Activated CD8-positive, alpha-beta T cell treated with anti-CD3 and anti-CD28 coated beads for 36 hours (primary cell): ENCODE results near the gene ALG8. TPM values are rescaled to one million over a fixed set of nuclear protein-coding genes. Genes with fewer than 3 reads are reported as not detected.

Experiments used
- ATAC-seq: fragments of 200-7000 bp; cut with Tn5 transposase; one replicate; pipeline ENCODE4 v1.10.0; 2021; ENCODE audit warnings: mild to moderate bottlenecking, moderate library complexity
- CTCF ChIA-PET: fragments of 350-600 bp; sonication (Branson Sonifier 250); formaldehyde crosslinking; loops from one replicate; lab custom pipeline; 2021; ENCODE audit warnings: antibody characterized with exemption; lab: Charles Lee
- POLR2A ChIA-PET: fragments of 350-600 bp; sonication (Branson Sonifier 250); formaldehyde crosslinking; loops from one replicate; lab custom pipeline; 2021; ENCODE audit warnings: antibody characterized with exemption; lab: Charles Lee
- DNase-seq: peaks from one replicate; pipeline ENCODE4 v3.0.0-alpha.2; 2020
- H3K27ac Mint-ChIP-seq: one replicate; pipeline ENCODE4 v1.8.0; 2021; ENCODE audit warnings: mild to moderate bottlenecking, mixed read lengths
- H3K27me3 Mint-ChIP-seq: one replicate; pipeline ENCODE4 v1.8.0; 2021; ENCODE audit warnings: mixed read lengths
- H3K36me3 Mint-ChIP-seq: one replicate; pipeline ENCODE4 v1.8.0; 2021; ENCODE audit warnings: low read depth, mixed read lengths
- H3K4me1 Mint-ChIP-seq: one replicate; pipeline ENCODE4 v1.8.0; 2021; ENCODE audit warnings: low read depth, mixed read lengths
- H3K4me3 Mint-ChIP-seq: one replicate; pipeline ENCODE4 v1.8.0; 2021; ENCODE audit warnings: mild to moderate bottlenecking, moderate library complexity, mixed read lengths
- H3K9me3 Mint-ChIP-seq: one replicate; pipeline ENCODE4 v1.8.0; 2021; ENCODE audit warnings: mixed read lengths
- intact Hi-C: fragments of 100-400 bp; cut with micrococcal nuclease; formaldehyde crosslinking; loops from one replicate; pipeline ENCODE4 v1.10.0; 2022
- total RNA-seq, 2 experiments: library from RNA; stranded (reverse); gene quantifications; one replicate each; pipeline ENCODE4 v1.2.3, GENCODE V29; 2021
- TF ChIP-seq, protein P1 (sequence below): fragments of 200-600 bp; IDR thresholded peaks from one replicate; pipeline ENCODE4 v1.8.0; 2022; ENCODE audit warnings: antibody characterized with exemption, mild to moderate bottlenecking

Gene ALG8
- total RNA-seq, 2 experiments from 2014 or later: 45.5 to 47.7 TPM

DNA sequence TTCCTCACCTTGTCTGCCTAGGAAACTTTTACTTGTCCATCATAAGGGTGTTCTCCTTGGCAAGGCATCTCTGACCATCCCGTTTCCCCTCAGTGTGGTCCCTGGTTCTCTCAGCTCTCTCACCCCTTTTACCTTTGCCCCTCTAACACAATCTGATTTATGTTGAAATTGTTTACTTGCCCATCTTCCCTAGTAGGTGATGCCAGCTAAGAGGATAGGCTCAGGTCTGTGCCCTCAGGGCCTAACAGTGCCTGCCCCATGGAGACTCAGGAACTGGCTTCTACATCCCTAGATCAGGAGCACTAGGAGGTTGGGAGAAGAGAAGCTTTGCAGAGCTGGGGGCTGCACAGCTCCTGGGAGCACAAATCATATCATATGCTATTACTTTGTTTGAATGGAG lies 21.1 kb upstream of the ALG8 start:
- TF ChIP-seq, protein P1, sequence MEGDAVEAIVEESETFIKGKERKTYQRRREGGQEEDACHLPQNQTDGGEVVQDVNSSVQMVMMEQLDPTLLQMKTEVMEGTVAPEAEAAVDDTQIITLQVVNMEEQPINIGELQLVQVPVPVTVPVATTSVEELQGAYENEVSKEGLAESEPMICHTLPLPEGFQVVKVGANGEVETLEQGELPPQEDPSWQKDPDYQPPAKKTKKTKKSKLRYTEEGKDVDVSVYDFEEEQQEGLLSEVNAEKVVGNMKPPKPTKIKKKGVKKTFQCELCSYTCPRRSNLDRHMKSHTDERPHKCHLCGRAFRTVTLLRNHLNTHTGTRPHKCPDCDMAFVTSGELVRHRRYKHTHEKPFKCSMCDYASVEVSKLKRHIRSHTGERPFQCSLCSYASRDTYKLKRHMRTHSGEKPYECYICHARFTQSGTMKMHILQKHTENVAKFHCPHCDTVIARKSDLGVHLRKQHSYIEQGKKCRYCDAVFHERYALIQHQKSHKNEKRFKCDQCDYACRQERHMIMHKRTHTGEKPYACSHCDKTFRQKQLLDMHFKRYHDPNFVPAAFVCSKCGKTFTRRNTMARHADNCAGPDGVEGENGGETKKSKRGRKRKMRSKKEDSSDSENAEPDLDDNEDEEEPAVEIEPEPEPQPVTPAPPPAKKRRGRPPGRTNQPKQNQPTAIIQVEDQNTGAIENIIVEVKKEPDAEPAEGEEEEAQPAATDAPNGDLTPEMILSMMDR: no peak
- no peaks in the 10 kb centered on the region for H3K9me3 Mint-ChIP-seq
- no peaks in the 10 kb centered on the region for H3K27me3 Mint-ChIP-seq
- no peak overlapping the region for H3K27ac Mint-ChIP-seq
- ATAC-seq (no peak), DNase-seq (no peak)
- intact Hi-C loops: no loop called here
- H3K4me3 Mint-ChIP-seq: no peak overlapping the region
- POLR2A ChIA-PET: interaction anchor here (1.0 kb wide), 1 partner anchor 10 kb away, joined by 3 read pairs; no protein-coding TSS in a partner anchor
- H3K4me1 Mint-ChIP-seq: no peaks in the 10 kb centered on the region
- CTCF ChIA-PET: interaction anchor here (1.3 kb wide), 1 partner anchor 12 kb away, joined by 3 read pairs; no protein-coding TSS in a partner anchor
- no peaks in the 10 kb centered on the region for H3K36me3 Mint-ChIP-seq

DNA sequence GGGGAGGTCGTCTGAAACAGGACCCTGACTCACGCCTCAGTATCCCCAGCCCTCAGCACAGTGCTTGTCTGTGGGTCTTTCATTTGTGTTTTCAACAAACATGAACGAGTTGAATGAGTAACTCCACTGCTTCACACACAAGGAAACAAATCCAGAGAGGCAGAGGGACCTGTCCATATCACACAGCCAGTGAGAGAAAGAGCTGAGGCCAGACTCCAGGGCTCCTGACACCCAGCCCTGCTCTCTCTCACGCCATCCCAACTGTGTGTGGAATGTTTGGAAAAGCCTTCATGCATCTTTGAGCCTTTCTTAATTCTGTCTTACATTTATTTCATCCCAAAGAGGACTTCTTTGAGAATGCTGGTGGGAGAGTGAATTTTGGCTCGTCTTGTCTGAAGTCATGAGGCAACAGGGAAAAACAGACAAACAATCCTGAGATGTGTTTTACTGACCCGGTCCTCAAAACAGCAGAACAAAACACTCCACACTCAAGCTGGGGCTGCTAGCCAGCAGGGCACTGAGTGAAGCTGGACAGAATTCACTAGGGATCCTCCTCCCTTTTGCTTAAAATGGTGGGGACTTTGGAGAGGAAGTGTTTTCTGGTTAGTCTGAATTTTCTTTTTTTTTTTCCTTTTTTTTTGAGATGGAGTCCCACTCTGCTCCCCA lies 19.7 kb upstream of the ALG8 start:
- H3K36me3 Mint-ChIP-seq: no peaks in the 10 kb centered on the region
- intact Hi-C loops: no loop called here
- TF ChIP-seq, protein P1: no peak
- H3K27me3 Mint-ChIP-seq: no peaks in the 10 kb centered on the region
- no peaks in the 10 kb centered on the region for H3K9me3 Mint-ChIP-seq
- POLR2A ChIA-PET: no interaction called here
- ATAC-seq (no peak), DNase-seq (no peak)
- no peak overlapping the region for H3K4me3 Mint-ChIP-seq
- no peaks in the 10 kb centered on the region for H3K4me1 Mint-ChIP-seq
- H3K27ac Mint-ChIP-seq: no peak overlapping the region
- CTCF ChIA-PET: no interaction called here

DNA sequence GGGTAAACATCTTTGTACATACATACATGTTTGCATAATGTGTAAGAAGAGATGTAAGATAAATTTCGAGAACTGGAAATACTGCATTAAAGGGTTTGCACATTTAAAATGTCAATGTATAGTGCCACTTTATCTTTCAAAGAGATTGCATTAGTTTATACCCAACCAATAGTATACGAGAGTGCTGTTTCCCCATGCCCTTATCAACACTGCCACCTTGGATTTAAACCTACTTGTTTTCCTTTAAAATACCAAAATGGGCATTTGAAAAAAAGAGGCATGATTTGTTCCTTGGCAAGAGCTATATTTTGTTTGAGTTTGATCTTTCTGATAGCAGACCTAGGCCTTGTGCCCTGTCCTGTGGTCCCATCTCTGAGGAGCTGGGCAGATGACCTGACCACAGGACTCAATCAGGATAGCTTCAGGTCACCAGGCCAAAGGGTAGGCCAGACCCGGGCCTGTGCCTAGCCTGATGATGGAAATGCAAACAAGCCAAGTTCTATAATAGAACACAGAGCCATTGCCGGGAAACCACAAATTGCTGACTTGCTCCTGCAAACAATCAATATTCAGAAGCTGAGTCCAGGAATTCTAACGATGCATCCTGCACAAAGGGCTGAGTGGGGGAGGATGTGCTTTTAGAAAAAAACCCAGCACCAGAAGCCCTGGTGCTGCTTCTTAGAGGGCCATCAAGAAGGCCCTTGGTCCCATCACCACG lies 16.9 kb upstream of the ALG8 start:
- Mint-ChIP-seq H3K27ac (no peak overlapping the region), H3K9me3 (no peaks in the 10 kb centered on the region), H3K4me3 (no peak overlapping the region), H3K4me1 (no peaks in the 10 kb centered on the region), H3K27me3 (no peaks in the 10 kb centered on the region), H3K36me3 (no peaks in the 10 kb centered on the region)
- no peak for DNase-seq
- POLR2A ChIA-PET: no interaction called here
- CTCF ChIA-PET: no interaction called here
- TF ChIP-seq, protein P1: no peak
- ATAC-seq: no peak
- intact Hi-C loops: no loop called here

DNA sequence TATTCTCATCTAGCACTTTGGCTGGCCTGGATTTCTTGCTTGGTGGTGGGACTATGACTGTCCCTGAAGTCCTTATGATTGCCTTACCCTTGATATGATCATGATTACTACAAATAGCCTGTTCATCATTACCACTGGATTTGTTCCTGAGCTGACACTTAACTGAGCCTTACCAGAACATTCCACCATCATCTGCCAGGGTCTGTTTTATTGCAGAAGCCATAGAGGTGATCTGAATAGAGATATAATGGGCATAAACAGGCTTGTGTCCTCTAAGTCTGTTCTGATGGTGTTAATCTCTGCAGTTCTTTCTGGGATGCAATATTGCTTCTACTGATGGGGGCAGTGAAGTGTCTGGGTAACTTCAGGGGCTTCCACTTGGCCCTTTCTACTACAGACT lies 12.4 kb upstream of the ALG8 start:
- ChIA-PET POLR2A (no interaction called here), CTCF (no interaction called here)
- Mint-ChIP-seq H3K36me3 (no peaks in the 10 kb centered on the region), H3K27me3 (no peaks in the 10 kb centered on the region), H3K4me3 (no peak overlapping the region), H3K4me1 (no peaks in the 10 kb centered on the region), H3K9me3 (no peaks in the 10 kb centered on the region), H3K27ac (no peak overlapping the region)
- intact Hi-C loops: no loop called here
- no peak for DNase-seq
- TF ChIP-seq, protein P1: no peak
- ATAC-seq: no peak

DNA sequence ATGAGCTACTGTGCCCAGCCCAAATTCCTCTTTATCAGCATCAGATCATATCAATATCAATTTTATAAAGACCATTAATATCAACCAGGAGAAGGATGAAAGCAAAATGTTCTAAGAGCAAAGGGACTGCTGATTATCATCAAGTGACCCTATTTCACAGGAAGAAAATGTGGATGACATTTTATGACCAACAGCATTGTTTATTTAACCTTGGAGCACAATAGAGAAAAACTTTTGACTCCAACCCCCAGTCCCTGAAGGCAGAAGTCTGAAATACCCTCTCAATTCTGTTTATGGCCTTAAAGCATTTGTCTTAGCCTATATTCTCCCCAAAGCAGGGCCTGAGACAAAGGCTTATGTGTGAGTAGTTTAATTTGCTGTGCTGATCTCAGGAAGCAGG lies 11.3 kb upstream of the ALG8 start:
- DNase-seq (no peak), ATAC-seq (no peak)
- intact Hi-C loops: no loop called here
- Mint-ChIP-seq H3K4me3 (no peak overlapping the region), H3K36me3 (no peaks in the 10 kb centered on the region), H3K27ac (no peak overlapping the region), H3K27me3 (no peaks in the 10 kb centered on the region), H3K9me3 (no peaks in the 10 kb centered on the region), H3K4me1 (no peaks in the 10 kb centered on the region)
- ChIA-PET CTCF (interaction anchor here (1.0 kb wide), 1 partner anchor 16 kb away, joined by 3 read pairs; no protein-coding TSS in a partner anchor), POLR2A (interaction anchor here (1.4 kb wide), 1 partner anchor 11 kb away, joined by 5 read pairs; the partner anchor contains the start of gene ALG8)
- TF ChIP-seq, protein P1: no peak
